ENCODE results near the gene CEP164. TPM values are rescaled to one million over a fixed set of nuclear protein-coding genes. Genes with fewer than 3 reads are reported as not detected.

Gene CEP164
- total and polyA plus RNA-seq, 9 of the 15 experiments (the other 6 are each of a cell fraction or from before 2014, with no cell fraction given) = 2.1 to 16.5 (median 10.4) TPM

DNA sequence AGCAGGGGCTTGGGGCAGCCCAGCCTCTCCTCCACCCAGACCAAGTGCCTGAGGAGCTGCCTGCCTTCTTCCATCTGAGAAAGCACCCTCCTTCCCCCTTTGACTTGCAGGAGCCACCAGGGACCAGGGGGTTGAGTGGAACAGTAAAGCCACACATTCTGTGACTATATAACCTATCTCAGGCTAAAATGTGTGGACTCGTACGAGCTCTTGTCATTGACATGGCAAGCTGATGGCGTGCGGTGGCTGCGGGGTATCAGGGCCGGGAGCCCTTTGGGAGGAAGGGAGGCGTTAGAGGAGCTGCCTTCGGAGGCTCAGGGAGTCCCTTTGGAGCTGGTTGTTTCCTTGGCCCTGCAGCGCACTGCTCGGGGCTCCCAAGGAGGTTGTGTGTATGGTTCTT is 84.5 kb downstream of the CEP164 start:
- WGBS (ENCODE audit: insufficient coverage, low coverage, missing lambda C conversion rate) = 34% methylated on average over 10 of the region's 10 CpGs
- no peak overlapping the region for H3K27ac ChIP-seq (ENCODE audit: extremely low read depth, low read depth, low read length)
- TF ChIP-seq, protein P1, sequence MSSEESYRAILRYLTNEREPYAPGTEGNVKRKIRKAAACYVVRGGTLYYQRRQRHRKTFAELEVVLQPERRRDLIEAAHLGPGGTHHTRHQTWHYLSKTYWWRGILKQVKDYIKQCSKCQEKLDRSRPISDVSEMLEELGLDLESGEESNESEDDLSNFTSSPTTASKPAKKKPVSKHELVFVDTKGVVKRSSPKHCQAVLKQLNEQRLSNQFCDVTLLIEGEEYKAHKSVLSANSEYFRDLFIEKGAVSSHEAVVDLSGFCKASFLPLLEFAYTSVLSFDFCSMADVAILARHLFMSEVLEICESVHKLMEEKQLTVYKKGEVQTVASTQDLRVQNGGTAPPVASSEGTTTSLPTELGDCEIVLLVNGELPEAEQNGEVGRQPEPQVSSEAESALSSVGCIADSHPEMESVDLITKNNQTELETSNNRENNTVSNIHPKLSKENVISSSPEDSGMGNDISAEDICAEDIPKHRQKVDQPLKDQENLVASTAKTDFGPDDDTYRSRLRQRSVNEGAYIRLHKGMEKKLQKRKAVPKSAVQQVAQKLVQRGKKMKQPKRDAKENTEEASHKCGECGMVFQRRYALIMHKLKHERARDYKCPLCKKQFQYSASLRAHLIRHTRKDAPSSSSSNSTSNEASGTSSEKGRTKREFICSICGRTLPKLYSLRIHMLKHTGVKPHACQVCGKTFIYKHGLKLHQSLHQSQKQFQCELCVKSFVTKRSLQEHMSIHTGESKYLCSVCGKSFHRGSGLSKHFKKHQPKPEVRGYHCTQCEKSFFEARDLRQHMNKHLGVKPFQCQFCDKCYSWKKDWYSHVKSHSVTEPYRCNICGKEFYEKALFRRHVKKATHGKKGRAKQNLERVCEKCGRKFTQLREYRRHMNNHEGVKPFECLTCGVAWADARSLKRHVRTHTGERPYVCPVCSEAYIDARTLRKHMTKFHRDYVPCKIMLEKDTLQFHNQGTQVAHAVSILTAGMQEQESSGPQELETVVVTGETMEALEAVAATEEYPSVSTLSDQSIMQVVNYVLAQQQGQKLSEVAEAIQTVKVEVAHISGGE (CRISPR knock-in tag; IDR thresholded peaks at IDR 0.05) = no peak
- TF ChIP-seq NFRKB (IDR thresholded peaks at IDR 0.05; ENCODE audit: low read depth) = no peak
- TF ChIP-seq, protein P2, sequence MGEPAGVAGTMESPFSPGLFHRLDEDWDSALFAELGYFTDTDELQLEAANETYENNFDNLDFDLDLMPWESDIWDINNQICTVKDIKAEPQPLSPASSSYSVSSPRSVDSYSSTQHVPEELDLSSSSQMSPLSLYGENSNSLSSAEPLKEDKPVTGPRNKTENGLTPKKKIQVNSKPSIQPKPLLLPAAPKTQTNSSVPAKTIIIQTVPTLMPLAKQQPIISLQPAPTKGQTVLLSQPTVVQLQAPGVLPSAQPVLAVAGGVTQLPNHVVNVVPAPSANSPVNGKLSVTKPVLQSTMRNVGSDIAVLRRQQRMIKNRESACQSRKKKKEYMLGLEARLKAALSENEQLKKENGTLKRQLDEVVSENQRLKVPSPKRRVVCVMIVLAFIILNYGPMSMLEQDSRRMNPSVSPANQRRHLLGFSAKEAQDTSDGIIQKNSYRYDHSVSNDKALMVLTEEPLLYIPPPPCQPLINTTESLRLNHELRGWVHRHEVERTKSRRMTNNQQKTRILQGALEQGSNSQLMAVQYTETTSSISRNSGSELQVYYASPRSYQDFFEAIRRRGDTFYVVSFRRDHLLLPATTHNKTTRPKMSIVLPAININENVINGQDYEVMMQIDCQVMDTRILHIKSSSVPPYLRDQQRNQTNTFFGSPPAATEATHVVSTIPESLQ (CRISPR knock-in tag; IDR thresholded peaks at IDR 0.05) = no peak
- TF ChIP-seq, protein P3, sequence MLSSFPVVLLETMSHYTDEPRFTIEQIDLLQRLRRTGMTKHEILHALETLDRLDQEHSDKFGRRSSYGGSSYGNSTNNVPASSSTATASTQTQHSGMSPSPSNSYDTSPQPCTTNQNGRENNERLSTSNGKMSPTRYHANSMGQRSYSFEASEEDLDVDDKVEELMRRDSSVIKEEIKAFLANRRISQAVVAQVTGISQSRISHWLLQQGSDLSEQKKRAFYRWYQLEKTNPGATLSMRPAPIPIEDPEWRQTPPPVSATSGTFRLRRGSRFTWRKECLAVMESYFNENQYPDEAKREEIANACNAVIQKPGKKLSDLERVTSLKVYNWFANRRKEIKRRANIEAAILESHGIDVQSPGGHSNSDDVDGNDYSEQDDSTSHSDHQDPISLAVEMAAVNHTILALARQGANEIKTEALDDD (IDR thresholded peaks at IDR 0.05) = no peak
- TF ChIP-seq ZC3H11A (IDR thresholded peaks at IDR 0.05; ENCODE audit: low read depth, low read length) = no peak
- TF ChIP-seq MCM3 (IDR thresholded peaks at IDR 0.05) = no peak
- TF ChIP-seq KDM1A (IDR thresholded peaks at IDR 0.05) = no peak
- TF ChIP-seq PRPF4 (IDR thresholded peaks at IDR 0.05; ENCODE audit: insufficient read depth, low read depth, low read length, poor library complexity, severe bottlenecking) = no peak
- no peak for TF ChIP-seq CEBPB (tag; IDR thresholded peaks at IDR 0.05)
- no peak for TF ChIP-seq ADNP (tag; IDR thresholded peaks at IDR 0.05)
- TF ChIP-seq, protein P4, sequence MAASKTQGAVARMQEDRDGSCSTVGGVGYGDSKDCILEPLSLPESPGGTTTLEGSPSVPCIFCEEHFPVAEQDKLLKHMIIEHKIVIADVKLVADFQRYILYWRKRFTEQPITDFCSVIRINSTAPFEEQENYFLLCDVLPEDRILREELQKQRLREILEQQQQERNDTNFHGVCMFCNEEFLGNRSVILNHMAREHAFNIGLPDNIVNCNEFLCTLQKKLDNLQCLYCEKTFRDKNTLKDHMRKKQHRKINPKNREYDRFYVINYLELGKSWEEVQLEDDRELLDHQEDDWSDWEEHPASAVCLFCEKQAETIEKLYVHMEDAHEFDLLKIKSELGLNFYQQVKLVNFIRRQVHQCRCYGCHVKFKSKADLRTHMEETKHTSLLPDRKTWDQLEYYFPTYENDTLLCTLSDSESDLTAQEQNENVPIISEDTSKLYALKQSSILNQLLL (CRISPR knock-in tag; IDR thresholded peaks at IDR 0.05; ENCODE audit: borderline replicate concordance) = no peak
- TF ChIP-seq, protein P5, sequence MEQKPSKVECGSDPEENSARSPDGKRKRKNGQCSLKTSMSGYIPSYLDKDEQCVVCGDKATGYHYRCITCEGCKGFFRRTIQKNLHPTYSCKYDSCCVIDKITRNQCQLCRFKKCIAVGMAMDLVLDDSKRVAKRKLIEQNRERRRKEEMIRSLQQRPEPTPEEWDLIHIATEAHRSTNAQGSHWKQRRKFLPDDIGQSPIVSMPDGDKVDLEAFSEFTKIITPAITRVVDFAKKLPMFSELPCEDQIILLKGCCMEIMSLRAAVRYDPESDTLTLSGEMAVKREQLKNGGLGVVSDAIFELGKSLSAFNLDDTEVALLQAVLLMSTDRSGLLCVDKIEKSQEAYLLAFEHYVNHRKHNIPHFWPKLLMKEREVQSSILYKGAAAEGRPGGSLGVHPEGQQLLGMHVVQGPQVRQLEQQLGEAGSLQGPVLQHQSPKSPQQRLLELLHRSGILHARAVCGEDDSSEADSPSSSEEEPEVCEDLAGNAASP (IDR thresholded peaks at IDR 0.05) = no peak
- no peak for TF ChIP-seq C11orf30 (IDR thresholded peaks at IDR 0.05; ENCODE audit: low read depth)
- H3K27me3 ChIP-seq (ENCODE audit: control insufficient read depth in 2 of 2, insufficient read depth in 2 of 2, low read length in 2 of 2) = peaks cover 11 to 46% of the 10 kb centered on the region in 2 experiments; a peak in 4 of 5 replicates
- no peaks in the 10 kb centered on the region for H3K9me3 ChIP-seq (replicated peaks; ENCODE audit: control insufficient read depth, insufficient read depth, low read depth, low read length)
- DNase-seq (ENCODE audit: extremely low read depth in 1 of 4, low spot score in 3 of 4) (no peak), ATAC-seq (no peak), FAIRE-seq (no peak)
- in situ Hi-C loops (cut with MboI) (no loop called here), intact Hi-C loops (cut with micrococcal nuclease) (no loop called here)
- peaks cover 0 to 8% of the 10 kb centered on the region in 2 experiments; a peak in 1 of 5 replicates for H3K4me1 ChIP-seq (replicated peaks in 1 of 2; ENCODE audit: control insufficient read depth in 2 of 2, insufficient read depth in 2 of 2, low read length in 2 of 2)
- H3K4me3 ChIP-seq = no peak overlapping the region
- POLR2A ChIA-PET = interaction anchor here (0.6 kb wide), 1 partner anchor 27 kb away, joined by 3 read pairs; no protein-coding TSS in a partner anchor
- no peak overlapping the region for H3K4me2 ChIP-seq (ENCODE audit: insufficient read depth, low read length)
- H3K36me3 ChIP-seq (ENCODE audit: control insufficient read depth, insufficient read depth, low read length) = no peaks in the 10 kb centered on the region
- H3K79me2 ChIP-seq (ENCODE audit: control insufficient read depth, insufficient read depth, low read length) = no peaks in the 10 kb centered on the region
- CTCF ChIA-PET (ENCODE audit: low intra/inter-chr PET ratio) = no interaction called here
- H3K9ac ChIP-seq (ENCODE audit: insufficient read depth in 1 of 2, low read depth in 2 of 2, low read length in 2 of 2) = no peak overlapping the region
- BruUV-seq (replicated peaks) = no TSS peak
- no peaks in the 10 kb centered on the region for H3K9me1 ChIP-seq (ENCODE audit: control insufficient read depth, insufficient read depth, low read length)
- H2AFZ ChIP-seq (ENCODE audit: low read depth, low read length) = no peak overlapping the region
- H4K20me1 ChIP-seq (replicated peaks; ENCODE audit: control insufficient read depth, insufficient read depth, low read length) = no peaks in the 10 kb centered on the region
